ENCODE data around the gene BCL11B. TPM values are rescaled to one million over a fixed set of nuclear protein-coding genes. Genes with fewer than 3 reads are reported as not detected.

The BCL11B gene
- total RNA-seq, 1 experiment from 2014 or later: 0.24 TPM

DNA sequence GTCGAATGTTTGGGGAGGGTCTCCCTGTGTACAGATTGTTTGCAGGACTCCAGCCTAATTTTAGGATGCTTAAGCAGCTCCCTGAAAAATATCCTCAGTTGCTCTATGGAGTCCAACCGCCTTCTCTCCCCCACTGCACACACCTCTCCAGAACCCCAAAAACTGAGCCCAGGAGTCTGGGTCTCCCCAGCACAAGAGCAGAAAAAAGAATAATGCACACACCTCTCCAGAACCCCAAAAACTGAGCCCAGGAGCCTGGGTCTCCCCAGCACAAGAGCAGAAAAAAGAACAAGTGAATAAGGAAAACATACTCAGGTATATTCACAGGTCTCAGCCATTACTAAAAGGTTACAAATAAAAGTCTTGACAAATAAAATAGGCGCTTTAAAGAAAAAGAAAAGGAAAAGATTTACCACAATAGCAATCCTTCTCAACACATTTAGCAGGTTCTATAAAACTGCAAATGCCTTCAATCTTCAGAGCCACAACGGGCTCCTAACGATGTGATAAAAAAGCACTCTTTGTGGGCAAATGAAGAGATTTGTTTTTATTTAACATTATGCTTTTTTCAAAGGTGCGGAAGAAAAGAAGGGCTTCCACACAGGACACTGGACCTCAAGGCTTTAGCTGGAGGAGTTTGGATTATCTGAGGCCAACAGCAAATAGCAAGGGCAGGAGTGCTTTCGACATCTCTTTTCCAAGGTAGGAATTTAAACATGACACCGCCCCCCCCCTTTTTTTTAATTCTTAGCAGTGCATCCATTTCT lies 8.2 kb downstream of the BCL11B start:
- CTCF ChIA-PET: no interaction called here
- BruUV-seq (replicated peaks): no TSS peak
- H3K4me3 Mint-ChIP-seq (ENCODE audit: low read depth, unreplicated experiment): no peak overlapping the region
- intact Hi-C loops (cut with micrococcal nuclease; ENCODE audit: unreplicated experiment): loop anchor here (10.0 kb wide), 1 partner anchor 929 kb away; no protein-coding TSS in a partner anchor
- TF ChIP-seq, protein P1, sequence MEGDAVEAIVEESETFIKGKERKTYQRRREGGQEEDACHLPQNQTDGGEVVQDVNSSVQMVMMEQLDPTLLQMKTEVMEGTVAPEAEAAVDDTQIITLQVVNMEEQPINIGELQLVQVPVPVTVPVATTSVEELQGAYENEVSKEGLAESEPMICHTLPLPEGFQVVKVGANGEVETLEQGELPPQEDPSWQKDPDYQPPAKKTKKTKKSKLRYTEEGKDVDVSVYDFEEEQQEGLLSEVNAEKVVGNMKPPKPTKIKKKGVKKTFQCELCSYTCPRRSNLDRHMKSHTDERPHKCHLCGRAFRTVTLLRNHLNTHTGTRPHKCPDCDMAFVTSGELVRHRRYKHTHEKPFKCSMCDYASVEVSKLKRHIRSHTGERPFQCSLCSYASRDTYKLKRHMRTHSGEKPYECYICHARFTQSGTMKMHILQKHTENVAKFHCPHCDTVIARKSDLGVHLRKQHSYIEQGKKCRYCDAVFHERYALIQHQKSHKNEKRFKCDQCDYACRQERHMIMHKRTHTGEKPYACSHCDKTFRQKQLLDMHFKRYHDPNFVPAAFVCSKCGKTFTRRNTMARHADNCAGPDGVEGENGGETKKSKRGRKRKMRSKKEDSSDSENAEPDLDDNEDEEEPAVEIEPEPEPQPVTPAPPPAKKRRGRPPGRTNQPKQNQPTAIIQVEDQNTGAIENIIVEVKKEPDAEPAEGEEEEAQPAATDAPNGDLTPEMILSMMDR (IDR thresholded peaks at IDR 0.05; ENCODE audit: unreplicated experiment): no peak
- H3K4me1 Mint-ChIP-seq (ENCODE audit: low read depth, unreplicated experiment): peaks cover 18% of the 10 kb centered on the region
- peaks cover 72% of the 10 kb centered on the region for H3K27me3 Mint-ChIP-seq (ENCODE audit: unreplicated experiment)
- H3K36me3 Mint-ChIP-seq (ENCODE audit: insufficient read depth, unreplicated experiment): no peaks in the 10 kb centered on the region
- no peaks in the 10 kb centered on the region for H3K9me3 Mint-ChIP-seq (ENCODE audit: low read depth, unreplicated experiment)
- no peak overlapping the region for H3K27ac Mint-ChIP-seq (ENCODE audit: unreplicated experiment)
- DNase-seq: no peak

DNA sequence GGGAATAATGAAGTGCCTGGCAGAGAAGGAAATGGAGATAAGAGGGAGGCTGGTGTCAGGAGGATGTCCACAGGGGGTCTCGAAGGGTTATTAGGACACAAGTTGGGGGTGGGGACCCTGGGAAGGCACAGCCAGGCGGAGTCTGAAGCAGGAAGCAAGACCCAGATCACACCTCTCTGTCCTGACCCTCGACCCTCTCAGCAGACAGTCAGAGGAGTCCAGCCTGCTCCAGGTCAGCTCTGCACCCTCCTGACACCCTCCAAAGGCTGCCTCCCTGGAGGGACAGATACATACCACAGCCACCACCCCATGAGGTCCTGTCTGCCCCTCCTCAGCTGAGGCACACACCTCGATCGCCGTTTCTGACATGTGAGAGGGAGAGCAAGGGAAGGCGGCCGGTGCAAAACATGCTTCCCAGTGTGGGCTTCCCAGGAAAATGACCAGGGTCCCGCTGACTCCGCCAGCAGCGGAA lies 9.0 kb downstream of the BCL11B start:
- Mint-ChIP-seq H3K36me3 (ENCODE audit: insufficient read depth, unreplicated experiment) (no peaks in the 10 kb centered on the region), H3K27ac (ENCODE audit: unreplicated experiment) (no peak overlapping the region), H3K9me3 (ENCODE audit: low read depth, unreplicated experiment) (no peaks in the 10 kb centered on the region), H3K27me3 (ENCODE audit: unreplicated experiment) (peaks cover 72% of the 10 kb centered on the region), H3K4me3 (ENCODE audit: low read depth, unreplicated experiment) (no peak overlapping the region), H3K4me1 (ENCODE audit: low read depth, unreplicated experiment) (peaks cover 13% of the 10 kb centered on the region)
- no TSS peak for BruUV-seq (replicated peaks)
- no peak for DNase-seq
- TF ChIP-seq, protein P1 (IDR thresholded peaks at IDR 0.05; ENCODE audit: unreplicated experiment): no peak
- CTCF ChIA-PET: no interaction called here
- intact Hi-C loops (cut with micrococcal nuclease; ENCODE audit: unreplicated experiment): loop anchor here (10.0 kb wide), 1 partner anchor 928 kb away; no protein-coding TSS in a partner anchor

DNA sequence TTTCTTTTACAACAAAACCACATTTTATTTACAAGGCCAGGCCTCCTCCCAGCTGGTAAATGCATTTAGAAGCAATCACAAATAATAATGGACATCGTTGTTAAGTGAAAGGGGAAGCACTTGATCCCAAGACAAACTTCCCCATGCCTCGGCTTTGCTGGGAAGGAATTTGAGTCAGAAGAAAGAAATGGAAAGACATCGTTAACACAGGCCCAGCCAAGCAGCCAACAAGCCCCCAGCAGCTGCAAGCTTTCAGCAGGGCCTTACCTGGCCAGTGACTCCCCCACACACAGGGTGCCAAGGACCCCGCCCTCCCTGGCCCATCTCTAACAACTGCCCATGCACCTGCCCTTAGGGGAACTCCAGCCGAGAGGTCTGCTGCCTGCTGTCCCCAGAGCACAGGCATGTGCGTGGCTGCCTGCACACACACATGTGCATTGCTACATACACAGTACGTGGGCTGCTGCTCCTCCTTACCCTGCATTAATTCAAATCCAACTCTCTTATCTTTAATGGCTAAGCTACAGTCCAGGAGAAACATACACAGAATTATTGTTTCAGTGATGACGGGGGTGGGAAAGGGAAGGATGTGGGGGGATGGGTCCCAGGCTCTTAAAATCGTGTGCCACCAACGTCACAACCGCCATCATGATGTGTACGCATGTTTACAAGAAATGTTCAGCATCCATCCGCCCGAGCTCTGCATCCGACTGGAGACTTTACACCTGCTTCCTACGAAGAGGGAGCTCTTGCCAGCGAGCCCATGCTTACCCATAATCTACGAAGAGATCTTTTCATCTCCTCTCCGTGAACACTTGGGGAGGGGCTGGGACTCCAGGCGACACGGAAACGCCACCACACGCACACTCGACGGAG lies 9.8 kb downstream of the BCL11B start:
- Mint-ChIP-seq H3K27ac (ENCODE audit: unreplicated experiment) (no peak overlapping the region), H3K9me3 (ENCODE audit: low read depth, unreplicated experiment) (no peaks in the 10 kb centered on the region), H3K27me3 (ENCODE audit: unreplicated experiment) (peaks cover 66% of the 10 kb centered on the region), H3K4me3 (ENCODE audit: low read depth, unreplicated experiment) (no peak overlapping the region), H3K4me1 (ENCODE audit: low read depth, unreplicated experiment) (peaks cover 11% of the 10 kb centered on the region), H3K36me3 (ENCODE audit: insufficient read depth, unreplicated experiment) (no peaks in the 10 kb centered on the region)
- TF ChIP-seq, protein P1 (IDR thresholded peaks at IDR 0.05; ENCODE audit: unreplicated experiment): no peak
- no peak for DNase-seq
- intact Hi-C loops (cut with micrococcal nuclease; ENCODE audit: unreplicated experiment): loop anchor here (10.0 kb wide), 1 partner anchor 927 kb away; no protein-coding TSS in a partner anchor
- CTCF ChIA-PET: no interaction called here
- BruUV-seq (replicated peaks): no TSS peak

DNA sequence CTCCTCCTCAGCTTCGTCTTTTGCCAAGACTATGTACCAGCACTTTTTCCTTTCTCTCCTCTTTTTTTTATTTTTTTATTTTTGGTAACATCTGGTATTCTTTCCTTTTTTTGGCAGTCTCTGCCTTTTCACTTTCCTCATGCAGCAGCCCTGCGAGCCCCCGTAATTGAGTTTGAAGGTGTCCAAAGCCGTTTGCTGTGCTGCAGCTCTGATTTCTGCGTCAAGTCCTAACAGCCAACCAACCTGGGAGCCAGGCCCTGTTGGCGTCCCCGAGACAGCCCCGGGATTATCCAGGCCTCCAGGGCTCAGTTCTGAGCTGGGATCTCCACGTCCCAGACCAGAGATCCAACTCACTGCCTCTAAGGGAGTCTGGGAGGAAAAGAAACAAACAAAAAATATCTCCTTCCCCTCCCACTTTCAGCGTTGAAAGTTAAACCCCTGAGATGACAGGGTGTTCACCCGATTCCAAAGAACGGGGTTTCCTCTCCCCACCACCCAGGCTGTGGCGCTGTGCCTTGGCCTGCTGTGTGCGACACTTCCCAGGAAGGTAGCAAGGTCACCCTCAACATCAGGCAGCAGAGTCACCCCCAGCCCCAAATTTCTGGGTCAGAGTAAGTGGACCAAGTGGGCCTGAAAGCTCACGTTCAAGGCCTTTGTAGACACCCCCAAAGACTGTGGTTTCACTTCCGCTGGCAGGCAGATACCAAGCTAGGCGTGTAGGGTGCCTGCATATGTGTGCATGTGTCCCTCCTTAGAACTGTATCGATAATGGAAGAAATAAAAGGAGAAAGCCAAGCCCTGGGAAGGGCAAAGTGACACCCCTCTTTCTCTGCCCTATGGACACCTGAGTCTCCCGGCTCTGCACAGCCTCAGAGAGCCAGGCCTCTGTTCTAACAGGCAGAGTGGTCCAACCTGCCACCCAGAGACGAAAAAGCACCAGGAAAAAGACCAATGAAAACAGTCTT lies 11.1 kb downstream of the BCL11B start:
- Mint-ChIP-seq H3K4me3 (ENCODE audit: low read depth, unreplicated experiment) (no peak overlapping the region), H3K36me3 (ENCODE audit: insufficient read depth, unreplicated experiment) (no peaks in the 10 kb centered on the region), H3K27ac (ENCODE audit: unreplicated experiment) (no peak overlapping the region), H3K4me1 (ENCODE audit: low read depth, unreplicated experiment) (no peaks in the 10 kb centered on the region), H3K9me3 (ENCODE audit: low read depth, unreplicated experiment) (no peaks in the 10 kb centered on the region), H3K27me3 (ENCODE audit: unreplicated experiment) (peaks cover 53% of the 10 kb centered on the region)
- TF ChIP-seq, protein P1 (IDR thresholded peaks at IDR 0.05; ENCODE audit: unreplicated experiment): no peak
- BruUV-seq (replicated peaks): no TSS peak
- CTCF ChIA-PET: no interaction called here
- DNase-seq: no peak
- intact Hi-C loops (cut with micrococcal nuclease; ENCODE audit: unreplicated experiment): loop anchor here (10.0 kb wide), 1 partner anchor 926 kb away; no protein-coding TSS in a partner anchor
